NCI-H345 treated with DMSO at 0.1 percent for 48 hours (cell line): Measurements from ENCODE around the gene PAFAH1B2.

Experiments used
- DNase-seq: peaks from one replicate; lab custom pipeline; 2025; ENCODE audit not compliant: unreplicated experiment; lab: John Stamatoyannopoulos, UW

The PAFAH1B2 gene

DNA sequence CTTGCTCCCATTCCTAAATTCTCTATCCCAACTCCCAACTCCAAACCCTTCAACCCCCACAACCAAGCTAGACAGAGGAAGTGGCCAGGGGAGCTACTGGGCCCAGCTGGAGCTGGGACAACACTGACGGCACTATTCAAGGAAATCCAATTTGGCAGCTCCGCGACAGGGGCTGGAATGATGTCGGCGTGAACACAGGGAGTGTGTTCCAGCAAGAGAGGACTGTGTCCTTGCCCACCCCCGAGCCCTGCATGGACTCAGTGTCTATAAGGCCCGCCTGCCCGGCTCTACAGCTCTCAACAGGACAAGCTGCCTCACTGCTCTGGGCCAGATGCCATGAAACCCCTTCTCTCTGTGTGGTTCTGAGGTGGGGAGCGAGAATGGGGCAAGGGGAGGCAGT, 76.5 kb downstream of the PAFAH1B2 start:
- no peak for DNase-seq

- no peak for DNase-seq
These were observed 77.1 kb downstream of the PAFAH1B2 start for GRCh38 chr11:117220999-117221774.

DNA sequence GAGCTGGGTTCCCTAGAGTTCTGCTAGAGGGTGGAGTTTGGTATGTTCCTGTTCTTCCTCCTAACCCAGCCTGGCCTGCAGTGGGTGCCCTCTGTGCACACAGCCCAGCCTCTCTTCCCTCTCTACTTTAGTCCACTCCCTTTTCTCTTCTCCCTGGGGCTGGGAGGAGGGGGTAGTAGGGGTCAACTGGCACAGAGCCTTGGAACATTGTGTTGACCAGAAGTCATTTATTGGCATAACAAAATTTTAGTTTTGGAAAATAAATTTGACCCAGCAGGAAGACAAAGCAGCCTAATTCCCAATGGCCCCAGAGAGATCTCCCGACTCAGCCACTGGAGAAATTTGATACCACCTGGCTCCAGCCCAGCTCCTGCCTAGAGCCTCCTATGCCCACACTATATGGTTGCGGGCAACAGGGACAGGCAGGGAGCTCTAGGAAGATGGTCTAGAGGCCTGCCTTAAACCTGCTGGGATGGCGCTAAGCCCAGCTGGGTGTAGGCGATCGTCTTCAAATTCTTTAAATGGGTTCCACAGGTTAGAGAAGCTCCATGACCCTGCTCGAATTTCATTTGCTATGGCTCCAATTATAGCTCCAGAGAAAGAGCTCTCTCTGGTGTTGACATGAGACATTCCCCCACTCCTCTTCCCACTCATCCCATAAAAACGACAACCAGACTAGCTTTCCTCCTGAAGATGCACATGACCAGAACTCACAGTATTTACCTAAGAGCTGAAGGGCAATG, 77.9 kb downstream of the PAFAH1B2 start:
- DNase-seq = no peak

DNA sequence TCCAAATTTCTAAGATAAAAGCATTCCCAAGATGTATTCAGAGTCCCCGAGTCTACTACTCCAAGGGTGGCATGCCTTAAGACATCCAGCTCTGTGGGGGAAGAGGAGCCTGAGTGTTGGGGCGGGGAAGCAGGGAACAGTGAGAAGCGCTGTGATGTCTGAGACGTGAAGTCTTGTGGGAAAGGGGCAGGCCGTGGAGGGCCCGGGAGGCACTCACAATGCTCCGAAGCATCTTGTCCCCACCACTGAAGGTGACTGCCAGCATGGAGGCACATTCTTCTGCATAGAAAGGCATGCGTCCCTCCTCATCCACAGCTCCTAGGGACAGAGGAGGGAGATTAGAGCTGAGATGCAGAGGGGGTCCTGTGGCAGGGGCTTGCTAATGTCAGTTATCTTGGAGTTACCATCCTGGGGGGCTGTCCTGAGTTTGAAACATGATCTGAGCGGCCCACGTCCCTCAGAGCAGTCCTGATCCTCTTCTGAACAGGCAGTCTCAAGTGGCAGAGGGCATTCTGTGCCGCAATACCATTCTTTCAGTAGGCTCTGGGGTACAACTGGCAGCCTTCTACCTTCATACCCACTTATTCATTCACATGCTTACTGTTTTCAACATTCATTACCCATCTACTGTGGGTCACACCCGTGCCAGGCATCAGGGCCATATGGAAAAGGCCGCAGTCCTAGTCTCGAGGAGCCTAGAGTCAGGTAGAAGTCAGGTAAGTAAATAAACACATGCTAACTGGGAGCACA, 79.1 kb downstream of the PAFAH1B2 start:
- DNase-seq = no peak

DNA sequence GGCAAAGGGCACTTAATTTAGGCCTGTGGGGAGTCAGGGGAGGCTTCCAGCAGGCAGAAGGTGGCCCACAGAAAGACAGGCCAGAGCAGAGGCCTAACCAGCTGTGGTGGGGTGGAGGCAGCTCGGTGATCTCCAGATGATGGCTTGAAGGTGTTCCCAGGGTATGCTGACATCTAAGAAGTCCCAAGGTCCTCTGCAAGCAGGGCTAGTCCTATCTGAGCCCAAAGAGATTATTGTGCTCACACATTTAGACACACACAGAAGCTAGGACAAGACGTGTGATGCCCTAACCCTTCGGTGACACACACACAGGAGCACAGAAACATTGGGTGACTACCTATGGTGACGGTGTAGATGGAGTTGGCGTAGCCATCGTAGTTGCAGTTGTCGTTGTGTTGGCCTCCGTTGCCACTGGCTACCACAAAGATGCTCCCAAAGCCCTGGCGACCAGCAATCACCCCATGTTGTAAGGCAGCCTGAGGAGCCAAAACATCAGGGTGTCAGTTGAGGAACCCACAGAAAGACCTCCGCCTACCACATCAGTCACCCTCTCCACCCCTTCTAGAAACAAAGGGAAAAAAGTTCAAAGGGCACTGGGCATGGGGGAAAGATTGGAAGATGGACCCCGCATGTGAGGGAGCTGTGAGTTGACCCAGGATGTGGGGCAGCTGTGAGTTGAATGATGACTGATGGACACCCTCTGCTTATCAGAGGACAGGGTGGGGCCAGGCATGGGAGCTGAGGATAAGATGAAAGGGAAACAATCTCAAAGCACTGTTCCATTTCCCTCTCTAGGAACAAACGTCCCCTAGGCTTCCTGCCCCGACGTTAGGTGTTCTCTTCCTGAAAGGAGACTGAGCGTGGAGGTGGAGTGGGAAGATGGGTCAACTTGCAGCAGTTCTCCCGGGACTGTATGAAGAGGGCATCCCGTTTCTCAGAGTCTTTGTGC, 79.9 kb downstream of the PAFAH1B2 start:
- no peak for DNase-seq

- no peak for DNase-seq
These were observed 81.6 kb downstream of the PAFAH1B2 start for GRCh38 chr11:117225553-117226170.
